HCT116 (cell line): Measurements from ENCODE around the gene RAB4B. TPM values are rescaled to one million over a fixed set of nuclear protein-coding genes. Genes with fewer than 3 reads are reported as not detected.

ENCODE experiments used
- ATAC-seq: fragments of 200-7000 bp; cut with Tn5 transposase; 2 replicates; pipeline ENCODE4 v1.9.1; 2020; ENCODE audit warnings: mild to moderate bottlenecking, moderate library complexity
- BruUV-seq: library from RNA; stranded (reverse); fragments of 400-500 nt; replicated peaks from 2 replicates; lab custom pipeline; 2021; lab: Mats Ljungman, UMichigan
- CTCF ChIA-PET: fragments of 300-600 bp; sonication (Branson Sonifier 250); formaldehyde crosslinking; loops from one replicate; lab custom pipeline; 2021; ENCODE audit warnings: antibody characterized with exemption; lab: Charles Lee
- POLR2A ChIA-PET: fragments of 300-600, 350-600 bp; sonication (Branson Sonifier 250); formaldehyde crosslinking; loops from one replicate; lab custom pipeline; 2021; ENCODE audit warnings: antibody characterized with exemption; lab: Charles Lee
- RAD21 ChIA-PET, 2 experiments: fragments of 300-600 bp; sonication (Branson Sonifier 250); formaldehyde crosslinking; loops; one replicate each; lab custom pipeline; 2023; ENCODE audit warnings: low total read pairs in 2 of 2; ENCODE audit not compliant: uncharacterized antibody in 2 of 2, unreplicated experiment in 2 of 2, low non-redundant PET in 1 of 2; lab: Charles Lee
- DNase-seq: peaks from one replicate; pipeline ENCODE4 v3.0.0-alpha.2; 2010; ENCODE audit warnings: low read depth, low spot score
- H2AFZ ChIP-seq: fragments of 200-600 bp; shearing (Covaris generic), sonication (generic); 2 replicates; pipeline ENCODE4 v1.6.1; 2017; ENCODE audit warnings: low read depth, mixed run types, mixed read lengths, antibody characterized with exemption, low read length; ENCODE audit not compliant: poor library complexity, severe bottlenecking
- H3K27ac ChIP-seq: 2 replicates; pipeline ENCODE4 v1.5.1; 2012; ENCODE audit warnings: low read depth, low read length
- H3K27me3 ChIP-seq: fragments of 200-600 bp; sonication (generic); 2 replicates; pipeline ENCODE4 v1.6.1; 2016; ENCODE audit warnings: mixed run types, low read length, mixed read lengths; ENCODE audit not compliant: insufficient read depth
- H3K36me3 ChIP-seq, 2 experiments: fragments of 200-500 bp in 1 of 2; fragments of 200-600 bp in 1 of 2; sonication (Bioruptor generic) in 1 of 2; sonication (generic) in 1 of 2; 2 replicates each; pipeline versions ENCODE4 v1.5.1 to v1.6.1; 2014 to 2016; ENCODE audit warnings: low read length in 2 of 2, inconsistent platforms in 1 of 2, mixed read lengths in 1 of 2, mixed run types in 1 of 2; ENCODE audit not compliant: insufficient read depth in 2 of 2, control insufficient read depth in 1 of 2
- H3K4me1 ChIP-seq, 2 experiments: fragments of 200-600 bp in 1 of 2; sonication (generic) in 1 of 2; 2 replicates each; pipeline versions ENCODE4 v1.5.1 to v1.6.1; 2012 to 2017; ENCODE audit warnings: low read length in 2 of 2, inconsistent platforms in 1 of 2, mild to moderate bottlenecking in 1 of 2, mixed read lengths in 1 of 2, mixed run types in 1 of 2, moderate library complexity in 1 of 2; ENCODE audit not compliant: insufficient read depth in 2 of 2, control insufficient read depth in 1 of 2
- H3K4me2 ChIP-seq: fragments of 200-600 bp; sonication (generic); 2 replicates; pipeline ENCODE4 v1.6.1; 2017; ENCODE audit warnings: mixed run types, low read length, mixed read lengths
- H3K4me3 ChIP-seq, 2 experiments: fragments of 200-600 bp in 1 of 2; sonication (generic) in 1 of 2; replicated peaks in 1 of 2; 2 replicates each; pipeline ENCODE4 v1.5.1; 2011 to 2016; ENCODE audit warnings: low read length in 2 of 2, control low read depth in 1 of 2, low read depth in 1 of 2, mild to moderate bottlenecking in 1 of 2, mixed read lengths in 1 of 2, mixed run types in 1 of 2
- H3K79me2 ChIP-seq: fragments of 200-600 bp; sonication (generic); 2 replicates; pipeline ENCODE4 v1.6.1; 2017; ENCODE audit warnings: mild to moderate bottlenecking, mixed run types, low read length, moderate library complexity, mixed read lengths; ENCODE audit not compliant: insufficient read depth
- H3K9ac ChIP-seq: fragments of 200-600 bp; sonication (generic); 2 replicates; pipeline ENCODE4 v1.6.1; 2016; ENCODE audit warnings: low read length, mixed read lengths
- H3K9me2 ChIP-seq: fragments of 200-600 bp; sonication (generic), shearing (Covaris generic); 2 replicates; pipeline ENCODE4 v1.6.1; 2017; ENCODE audit warnings: mixed run types, mild to moderate bottlenecking, moderate library complexity; ENCODE audit not compliant: insufficient read depth
- H3K9me3 ChIP-seq, 2 experiments: fragments of 200-500 bp in 1 of 2; fragments of 200-600 bp in 1 of 2; sonication (Bioruptor generic) in 1 of 2; sonication (generic) in 1 of 2; 2 replicates each; pipeline ENCODE4 v1.6.1; 2014 to 2017; ENCODE audit warnings: low read length in 2 of 2, mixed read lengths in 2 of 2, inconsistent platforms in 1 of 2, low read depth in 1 of 2, mild to moderate bottlenecking in 1 of 2, mixed run types in 1 of 2, moderate library complexity in 1 of 2; ENCODE audit not compliant: control insufficient read depth in 1 of 2, insufficient read depth in 1 of 2
- H4K20me1 ChIP-seq: fragments of 200-600 bp; sonication (generic), shearing (Covaris generic); 2 replicates; pipeline ENCODE4 v1.6.1; 2017; ENCODE audit warnings: mixed run types, mild to moderate bottlenecking, moderate library complexity; ENCODE audit not compliant: insufficient read depth
- EZH2 ChIP-seq: fragments of 200-600 bp; sonication (generic); IDR thresholded peaks from 2 replicates; pipeline ENCODE4 v1.6.1; 2017; ENCODE audit warnings: antibody characterized with exemption, mixed run types
- TCF7L2 ChIP-seq: IDR thresholded peaks from 2 replicates; pipeline ENCODE4 v1.7.0; 2011; ENCODE audit warnings: borderline replicate concordance, inconsistent platforms; ENCODE audit not compliant: insufficient read depth, insufficient read length; ENCODE audit errors: extremely low read depth
- ZFX ChIP-seq: fragments of 450-650 bp; IDR thresholded peaks from 2 replicates; pipeline ENCODE4 v1.6.1; 2017
- ZNF274 ChIP-seq: fragments of 200-500 bp; sonication (Bioruptor generic); IDR thresholded peaks from 2 replicates; pipeline ENCODE4 v1.6.1; 2014; ENCODE audit warnings: mild to moderate bottlenecking, low read depth, low read length, inconsistent platforms
- intact Hi-C: fragments of 100-400 bp; cut with micrococcal nuclease; formaldehyde crosslinking; loops from 2 replicates; pipeline ENCODE4 v1.10.0; 2022
- total RNA-seq: library from RNA; stranded (reverse); gene quantifications from one replicate; pipeline ENCODE4 v1.2.1, GENCODE V29; 2021; ENCODE audit not compliant: unreplicated experiment
- TF ChIP-seq, protein P1 (sequence below): IDR thresholded peaks from 2 replicates; pipeline ENCODE4 v1.6.1; 2012; ENCODE audit warnings: low read depth
- TF ChIP-seq, protein P2 (sequence below): IDR thresholded peaks from 2 replicates; pipeline ENCODE4 v1.6.1; 2012
- TF ChIP-seq, protein P3 (sequence below), 3 experiments: fragments of 200-600 bp in 1 of 3; sonication (generic) in 1 of 3; IDR thresholded peaks in 2 of 3; conservative IDR thresholded peaks in 1 of 3; 2 replicates each; pipeline ENCODE4 v1.5.1; 2012 to 2017; ENCODE audit warnings: low read depth in 2 of 3, low read length in 2 of 3, antibody characterized with exemption in 1 of 3, borderline replicate concordance in 1 of 3, control low read depth in 1 of 3, mild to moderate bottlenecking in 1 of 3, mixed read lengths in 1 of 3, mixed run types in 1 of 3, moderate library complexity in 1 of 3; ENCODE audit not compliant: insufficient read depth in 1 of 3
- TF ChIP-seq, protein P4 (sequence below): IDR thresholded peaks from 2 replicates; pipeline ENCODE4 v1.6.1; 2011; ENCODE audit warnings: mild to moderate bottlenecking, low read length, moderate library complexity; ENCODE audit not compliant: insufficient replicate concordance; ENCODE audit errors: extremely low read depth

RAB4B gene
- total RNA-seq, 1 experiment from 2014 or later: 18.7 TPM

DNA sequence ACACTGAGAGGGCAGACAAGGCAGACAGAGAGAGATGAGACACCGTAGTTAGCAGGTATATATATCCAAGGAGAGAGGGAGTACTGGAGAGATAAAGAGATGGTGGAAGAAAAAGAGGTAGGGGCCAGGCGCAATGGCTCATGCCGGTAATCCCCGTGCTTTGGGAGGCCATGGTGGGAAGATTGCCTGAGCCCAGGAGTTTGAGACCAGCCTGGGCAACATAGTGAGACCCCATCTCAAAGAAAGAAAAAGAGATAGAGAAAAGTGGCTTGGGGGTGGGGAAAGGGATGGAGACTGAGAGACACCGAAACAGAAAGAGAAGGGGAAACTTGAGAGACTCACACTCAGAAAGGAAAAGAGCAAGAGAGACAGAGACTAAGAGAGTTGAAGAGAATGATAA lies 2.5 kb downstream of the RAB4B start:
- H3K9me3 ChIP-seq: no peaks in the 10 kb centered on the region
- H3K9me2 ChIP-seq: no peaks in the 10 kb centered on the region
- H2AFZ ChIP-seq: no peak overlapping the region
- H3K4me3 ChIP-seq: no peak overlapping the region
- H3K79me2 ChIP-seq: no peaks in the 10 kb centered on the region
- no peak for ATAC-seq
- POLR2A ChIA-PET: no interaction called here
- peaks cover 12 to 24% of the 10 kb centered on the region in 2 experiments for H3K4me1 ChIP-seq
- intact Hi-C loops: no loop called here
- H3K27ac ChIP-seq: no peak overlapping the region
- TF ChIP-seq EZH2: no peak
- no peak for DNase-seq
- no peak overlapping the region for H3K9ac ChIP-seq
- RAD21 ChIA-PET: no interaction called here
- CTCF ChIA-PET: no interaction called here
- no TSS peak for BruUV-seq
- H4K20me1 ChIP-seq: no peaks in the 10 kb centered on the region
- no peaks in the 10 kb centered on the region for H3K36me3 ChIP-seq
- H3K27me3 ChIP-seq: no peaks in the 10 kb centered on the region
- no peak overlapping the region for H3K4me2 ChIP-seq

DNA sequence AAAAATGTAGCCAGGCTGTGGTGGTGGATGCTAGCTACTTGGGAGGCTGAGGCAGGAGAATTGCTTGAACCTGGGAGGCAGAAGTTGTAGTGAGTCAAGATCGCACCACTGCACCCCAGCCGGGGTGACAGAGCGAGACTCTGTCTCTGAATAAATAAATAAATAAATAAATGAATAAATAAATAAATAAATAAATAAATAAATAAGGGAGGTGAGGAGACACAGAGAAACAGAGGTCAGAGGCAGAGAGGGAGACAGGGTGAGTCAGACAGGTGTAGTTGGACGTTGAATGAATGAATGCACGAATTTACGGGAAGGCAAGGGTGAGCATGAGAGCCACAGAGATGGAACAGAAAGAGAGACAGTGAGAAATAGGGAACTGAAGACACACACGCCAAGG lies 3.1 kb downstream of the RAB4B start:
- ATAC-seq: no peak
- POLR2A ChIA-PET: no interaction called here

More for the DNA sequence above, 3.1 kb downstream of the RAB4B start:
- BruUV-seq: no TSS peak
- Histone ChIP-seq H3K27me3 (no peaks in the 10 kb centered on the region), H3K4me3 (no peak overlapping the region), H4K20me1 (no peaks in the 10 kb centered on the region)
- no peak for DNase-seq
- intact Hi-C loops: no loop called here
- TF ChIP-seq, protein P1, sequence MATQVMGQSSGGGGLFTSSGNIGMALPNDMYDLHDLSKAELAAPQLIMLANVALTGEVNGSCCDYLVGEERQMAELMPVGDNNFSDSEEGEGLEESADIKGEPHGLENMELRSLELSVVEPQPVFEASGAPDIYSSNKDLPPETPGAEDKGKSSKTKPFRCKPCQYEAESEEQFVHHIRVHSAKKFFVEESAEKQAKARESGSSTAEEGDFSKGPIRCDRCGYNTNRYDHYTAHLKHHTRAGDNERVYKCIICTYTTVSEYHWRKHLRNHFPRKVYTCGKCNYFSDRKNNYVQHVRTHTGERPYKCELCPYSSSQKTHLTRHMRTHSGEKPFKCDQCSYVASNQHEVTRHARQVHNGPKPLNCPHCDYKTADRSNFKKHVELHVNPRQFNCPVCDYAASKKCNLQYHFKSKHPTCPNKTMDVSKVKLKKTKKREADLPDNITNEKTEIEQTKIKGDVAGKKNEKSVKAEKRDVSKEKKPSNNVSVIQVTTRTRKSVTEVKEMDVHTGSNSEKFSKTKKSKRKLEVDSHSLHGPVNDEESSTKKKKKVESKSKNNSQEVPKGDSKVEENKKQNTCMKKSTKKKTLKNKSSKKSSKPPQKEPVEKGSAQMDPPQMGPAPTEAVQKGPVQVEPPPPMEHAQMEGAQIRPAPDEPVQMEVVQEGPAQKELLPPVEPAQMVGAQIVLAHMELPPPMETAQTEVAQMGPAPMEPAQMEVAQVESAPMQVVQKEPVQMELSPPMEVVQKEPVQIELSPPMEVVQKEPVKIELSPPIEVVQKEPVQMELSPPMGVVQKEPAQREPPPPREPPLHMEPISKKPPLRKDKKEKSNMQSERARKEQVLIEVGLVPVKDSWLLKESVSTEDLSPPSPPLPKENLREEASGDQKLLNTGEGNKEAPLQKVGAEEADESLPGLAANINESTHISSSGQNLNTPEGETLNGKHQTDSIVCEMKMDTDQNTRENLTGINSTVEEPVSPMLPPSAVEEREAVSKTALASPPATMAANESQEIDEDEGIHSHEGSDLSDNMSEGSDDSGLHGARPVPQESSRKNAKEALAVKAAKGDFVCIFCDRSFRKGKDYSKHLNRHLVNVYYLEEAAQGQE: no peak
- TF ChIP-seq, protein P2, sequence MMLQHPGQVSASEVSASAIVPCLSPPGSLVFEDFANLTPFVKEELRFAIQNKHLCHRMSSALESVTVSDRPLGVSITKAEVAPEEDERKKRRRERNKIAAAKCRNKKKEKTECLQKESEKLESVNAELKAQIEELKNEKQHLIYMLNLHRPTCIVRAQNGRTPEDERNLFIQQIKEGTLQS: no peak
- TF ChIP-seq TCF7L2: no peak
- TF ChIP-seq, protein P3, sequence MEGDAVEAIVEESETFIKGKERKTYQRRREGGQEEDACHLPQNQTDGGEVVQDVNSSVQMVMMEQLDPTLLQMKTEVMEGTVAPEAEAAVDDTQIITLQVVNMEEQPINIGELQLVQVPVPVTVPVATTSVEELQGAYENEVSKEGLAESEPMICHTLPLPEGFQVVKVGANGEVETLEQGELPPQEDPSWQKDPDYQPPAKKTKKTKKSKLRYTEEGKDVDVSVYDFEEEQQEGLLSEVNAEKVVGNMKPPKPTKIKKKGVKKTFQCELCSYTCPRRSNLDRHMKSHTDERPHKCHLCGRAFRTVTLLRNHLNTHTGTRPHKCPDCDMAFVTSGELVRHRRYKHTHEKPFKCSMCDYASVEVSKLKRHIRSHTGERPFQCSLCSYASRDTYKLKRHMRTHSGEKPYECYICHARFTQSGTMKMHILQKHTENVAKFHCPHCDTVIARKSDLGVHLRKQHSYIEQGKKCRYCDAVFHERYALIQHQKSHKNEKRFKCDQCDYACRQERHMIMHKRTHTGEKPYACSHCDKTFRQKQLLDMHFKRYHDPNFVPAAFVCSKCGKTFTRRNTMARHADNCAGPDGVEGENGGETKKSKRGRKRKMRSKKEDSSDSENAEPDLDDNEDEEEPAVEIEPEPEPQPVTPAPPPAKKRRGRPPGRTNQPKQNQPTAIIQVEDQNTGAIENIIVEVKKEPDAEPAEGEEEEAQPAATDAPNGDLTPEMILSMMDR (IDR thresholded peaks at IDR 0.05 in 2 of 3, conservative IDR thresholded peaks at IDR 0.05 in 1 of 3; ENCODE audit: borderline replicate concordance in 1 of 3, insufficient read depth in 1 of 3, low read depth in 2 of 3, low read length in 2 of 3): no peak
- no peak for TF ChIP-seq ZFX
- TF ChIP-seq ZNF274: no peak
- TF ChIP-seq, protein P4, sequence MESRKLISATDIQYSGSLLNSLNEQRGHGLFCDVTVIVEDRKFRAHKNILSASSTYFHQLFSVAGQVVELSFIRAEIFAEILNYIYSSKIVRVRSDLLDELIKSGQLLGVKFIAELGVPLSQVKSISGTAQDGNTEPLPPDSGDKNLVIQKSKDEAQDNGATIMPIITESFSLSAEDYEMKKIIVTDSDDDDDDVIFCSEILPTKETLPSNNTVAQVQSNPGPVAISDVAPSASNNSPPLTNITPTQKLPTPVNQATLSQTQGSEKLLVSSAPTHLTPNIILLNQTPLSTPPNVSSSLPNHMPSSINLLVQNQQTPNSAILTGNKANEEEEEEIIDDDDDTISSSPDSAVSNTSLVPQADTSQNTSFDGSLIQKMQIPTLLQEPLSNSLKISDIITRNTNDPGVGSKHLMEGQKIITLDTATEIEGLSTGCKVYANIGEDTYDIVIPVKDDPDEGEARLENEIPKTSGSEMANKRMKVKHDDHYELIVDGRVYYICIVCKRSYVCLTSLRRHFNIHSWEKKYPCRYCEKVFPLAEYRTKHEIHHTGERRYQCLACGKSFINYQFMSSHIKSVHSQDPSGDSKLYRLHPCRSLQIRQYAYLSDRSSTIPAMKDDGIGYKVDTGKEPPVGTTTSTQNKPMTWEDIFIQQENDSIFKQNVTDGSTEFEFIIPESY: no peak
- no peak for TF ChIP-seq EZH2
- TF ChIP-seq, all 23 proteins: peak for 0
- Histone ChIP-seq H3K36me3 (no peaks in the 10 kb centered on the region), H3K9ac (no peak overlapping the region), H3K9me2 (no peaks in the 10 kb centered on the region), H3K4me2 (no peak overlapping the region), H3K4me1 (peaks cover 12 to 23% of the 10 kb centered on the region in 2 experiments), H3K27ac (no peak overlapping the region), H3K79me2 (no peaks in the 10 kb centered on the region), H3K9me3 (no peaks in the 10 kb centered on the region), H2AFZ (no peak overlapping the region)
- ChIA-PET RAD21 (interaction anchor here in 1 of 2 experiments (0.7 kb wide), 1 partner anchor 27 kb away, joined by 3 read pairs; no protein-coding TSS in a partner anchor), CTCF (no interaction called here)
